WTC11 (cell line): ENCODE results near the gene PCGF5. TPM values are rescaled to one million over a fixed set of nuclear protein-coding genes. Genes with fewer than 3 reads are reported as not detected.

Experiments used
- ATAC-seq: fragments of 200-7000 bp; cut with Tn5 transposase; 2 replicates; pipeline ENCODE4 v1.10.0; 2021; ENCODE audit warnings: mild to moderate bottlenecking, moderate library complexity
- CTCF ChIA-PET: fragments of 300-600 bp; sonication (Branson Sonifier 250); formaldehyde crosslinking; loops from one replicate; lab custom pipeline; 2021; ENCODE audit warnings: antibody characterized with exemption; lab: Charles Lee
- POLR2A ChIA-PET: fragments of 350-600 bp; sonication (Branson Sonifier 250); formaldehyde crosslinking; loops from one replicate; lab custom pipeline; 2021; ENCODE audit warnings: antibody characterized with exemption; lab: Charles Lee
- DNase-seq: peaks from one replicate; pipeline ENCODE4 v3.0.0; 2021; ENCODE audit warnings: low spot score
- H3K27ac Mint-ChIP-seq: 2 replicates; pipeline ENCODE4 v1.8.0; 2021; ENCODE audit warnings: mixed read lengths
- H3K27me3 Mint-ChIP-seq: 2 replicates; pipeline ENCODE4 v1.8.0; 2021; ENCODE audit warnings: low read depth, mild to moderate bottlenecking, moderate library complexity, mixed read lengths
- H3K36me3 Mint-ChIP-seq: 2 replicates; pipeline ENCODE4 v1.8.0; 2021; ENCODE audit warnings: mixed read lengths
- H3K4me1 Mint-ChIP-seq: 2 replicates; pipeline ENCODE4 v1.8.0; 2022; ENCODE audit warnings: mixed read lengths
- H3K4me3 Mint-ChIP-seq: 2 replicates; pipeline ENCODE4 v1.8.0; 2021; ENCODE audit warnings: mild to moderate bottlenecking, moderate library complexity, mixed read lengths
- H3K9me3 Mint-ChIP-seq: 2 replicates; pipeline ENCODE4 v1.8.0; 2021; ENCODE audit warnings: mixed read lengths
- ATF1 ChIP-seq: sonication (generic); formaldehyde crosslinking; IDR thresholded peaks from 2 replicates; pipeline ENCODE4 v1.8.1; 2023; ENCODE audit warnings: mild to moderate bottlenecking, moderate library complexity, missing genetic modification reagents
- CREM ChIP-seq: sonication (generic); formaldehyde crosslinking; IDR thresholded peaks from 2 replicates; pipeline ENCODE4 v1.8.1; 2022; ENCODE audit warnings: mild to moderate bottlenecking, missing genetic modification reagents, moderate library complexity
- EMX1 ChIP-seq: fragments of 250-450 bp; sonication (Bioruptor Pico); IDR thresholded peaks from 2 replicates; pipeline ENCODE4 v1.8.0; 2021; ENCODE audit warnings: mild to moderate bottlenecking
- GRHL2 ChIP-seq: fragments of 250-450 bp; sonication (Bioruptor Pico); IDR thresholded peaks from 2 replicates; pipeline ENCODE4 v1.8.0; 2022; ENCODE audit warnings: mild to moderate bottlenecking, moderate library complexity; ENCODE audit not compliant: insufficient replicate concordance, severe bottlenecking
- HMGA2 ChIP-seq: fragments of 250-450 bp; sonication (Bioruptor Pico); IDR thresholded peaks from 2 replicates; pipeline ENCODE4 v1.4.0; 2021; ENCODE audit warnings: mild to moderate bottlenecking, moderate library complexity
- KAT7 ChIP-seq: sonication (generic); formaldehyde crosslinking; IDR thresholded peaks from 2 replicates; pipeline ENCODE4 v1.8.1; 2023; ENCODE audit warnings: missing genetic modification reagents, mild to moderate bottlenecking, borderline replicate concordance
- NFE2L1 ChIP-seq: sonication (generic); formaldehyde crosslinking; IDR thresholded peaks from 2 replicates; pipeline ENCODE4 v1.8.1; 2023; ENCODE audit warnings: missing genetic modification reagents
- SMAD3 ChIP-seq: sonication (generic); formaldehyde crosslinking; IDR thresholded peaks from 2 replicates; pipeline ENCODE4 v1.8.0; 2022; ENCODE audit warnings: missing genetic modification reagents, mild to moderate bottlenecking, borderline replicate concordance
- TEAD1 ChIP-seq: sonication (generic); formaldehyde crosslinking; IDR thresholded peaks from 2 replicates; pipeline ENCODE4 v1.8.0; 2022; ENCODE audit warnings: mild to moderate bottlenecking, missing genetic modification reagents
- ZNF121 ChIP-seq: sonication (generic); formaldehyde crosslinking; IDR thresholded peaks from 2 replicates; pipeline ENCODE4 v1.8.0; 2023; ENCODE audit warnings: missing genetic modification reagents
- ZNF416 ChIP-seq: fragments of 250-450 bp; sonication (Bioruptor Pico); IDR thresholded peaks from 2 replicates; pipeline ENCODE4 v1.9.0; 2021; ENCODE audit warnings: mild to moderate bottlenecking, inconsistent platforms
- ZNF423 ChIP-seq: fragments of 250-450 bp; sonication (Bioruptor Pico); IDR thresholded peaks from 2 replicates; pipeline ENCODE4 v2.1.2; 2022; ENCODE audit warnings: mild to moderate bottlenecking, moderate library complexity
- total RNA-seq: library from RNA; stranded (reverse); gene quantifications from 3 replicates; pipeline ENCODE4 v1.2.3, GENCODE V29; 2021
- TF ChIP-seq, protein P1 (sequence below): sonication (generic); formaldehyde crosslinking; conservative IDR thresholded peaks from 2 replicates; pipeline ENCODE4 v1.8.1; 2023; ENCODE audit warnings: mild to moderate bottlenecking, low read depth, missing genetic modification reagents, moderate library complexity
- TF ChIP-seq, protein P2 (sequence below): sonication (generic); formaldehyde crosslinking; IDR thresholded peaks from 2 replicates; pipeline ENCODE4 v1.8.1; 2023; ENCODE audit warnings: mild to moderate bottlenecking, missing genetic modification reagents, moderate library complexity
- TF ChIP-seq, protein P3 (sequence below): sonication (generic); formaldehyde crosslinking; conservative IDR thresholded peaks from 2 replicates; pipeline ENCODE4 v1.8.1; 2022; ENCODE audit warnings: mild to moderate bottlenecking, missing genetic modification reagents
- TF ChIP-seq, protein P4 (sequence below): sonication (generic); formaldehyde crosslinking; IDR thresholded peaks from 2 replicates; pipeline ENCODE4 v1.8.1; 2023; ENCODE audit warnings: mild to moderate bottlenecking, missing genetic modification reagents
- TF ChIP-seq, protein P5 (sequence below): sonication (generic); formaldehyde crosslinking; IDR thresholded peaks from 2 replicates; pipeline ENCODE4 v1.8.1; 2022; ENCODE audit warnings: mild to moderate bottlenecking, missing genetic modification reagents, moderate library complexity, borderline replicate concordance
- TF ChIP-seq, protein P6 (sequence below): fragments of 200-600 bp; IDR thresholded peaks from 2 replicates; pipeline ENCODE4 v1.8.0; 2022; ENCODE audit warnings: antibody characterized with exemption
- TF ChIP-seq, protein P7 (sequence below): sonication (generic); formaldehyde crosslinking; IDR thresholded peaks from 2 replicates; pipeline ENCODE4 v1.8.0; 2023; ENCODE audit warnings: missing genetic modification reagents, mild to moderate bottlenecking, borderline replicate concordance

PCGF5 gene
- total RNA-seq, 1 experiment from 2014 or later: 5.2 TPM

DNA sequence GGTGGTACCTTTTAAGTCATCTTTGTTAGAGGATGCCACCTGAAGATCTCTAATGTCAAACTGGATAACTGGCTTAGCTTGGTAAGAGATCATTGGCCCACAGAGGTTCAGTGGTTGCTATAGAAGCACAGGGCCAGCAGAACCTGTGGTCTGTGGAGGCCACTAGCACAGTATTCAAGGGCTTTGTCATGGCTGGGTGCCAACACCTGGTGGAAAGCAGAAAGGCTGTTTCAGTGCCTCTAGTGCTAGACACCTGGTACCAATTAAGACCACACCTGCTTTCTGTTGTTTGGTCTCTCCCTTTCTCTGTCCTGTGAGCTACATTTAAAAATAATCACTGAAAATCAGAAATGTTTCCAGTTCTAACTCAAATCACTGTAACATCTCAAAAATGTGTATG, 10.0 kb upstream of the PCGF5 start (continued):
- TF ChIP-seq, protein P1, sequence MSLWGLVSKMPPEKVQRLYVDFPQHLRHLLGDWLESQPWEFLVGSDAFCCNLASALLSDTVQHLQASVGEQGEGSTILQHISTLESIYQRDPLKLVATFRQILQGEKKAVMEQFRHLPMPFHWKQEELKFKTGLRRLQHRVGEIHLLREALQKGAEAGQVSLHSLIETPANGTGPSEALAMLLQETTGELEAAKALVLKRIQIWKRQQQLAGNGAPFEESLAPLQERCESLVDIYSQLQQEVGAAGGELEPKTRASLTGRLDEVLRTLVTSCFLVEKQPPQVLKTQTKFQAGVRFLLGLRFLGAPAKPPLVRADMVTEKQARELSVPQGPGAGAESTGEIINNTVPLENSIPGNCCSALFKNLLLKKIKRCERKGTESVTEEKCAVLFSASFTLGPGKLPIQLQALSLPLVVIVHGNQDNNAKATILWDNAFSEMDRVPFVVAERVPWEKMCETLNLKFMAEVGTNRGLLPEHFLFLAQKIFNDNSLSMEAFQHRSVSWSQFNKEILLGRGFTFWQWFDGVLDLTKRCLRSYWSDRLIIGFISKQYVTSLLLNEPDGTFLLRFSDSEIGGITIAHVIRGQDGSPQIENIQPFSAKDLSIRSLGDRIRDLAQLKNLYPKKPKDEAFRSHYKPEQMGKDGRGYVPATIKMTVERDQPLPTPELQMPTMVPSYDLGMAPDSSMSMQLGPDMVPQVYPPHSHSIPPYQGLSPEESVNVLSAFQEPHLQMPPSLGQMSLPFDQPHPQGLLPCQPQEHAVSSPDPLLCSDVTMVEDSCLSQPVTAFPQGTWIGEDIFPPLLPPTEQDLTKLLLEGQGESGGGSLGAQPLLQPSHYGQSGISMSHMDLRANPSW (CRISPR knock-in tag): no peak
- TF ChIP-seq, protein P2, sequence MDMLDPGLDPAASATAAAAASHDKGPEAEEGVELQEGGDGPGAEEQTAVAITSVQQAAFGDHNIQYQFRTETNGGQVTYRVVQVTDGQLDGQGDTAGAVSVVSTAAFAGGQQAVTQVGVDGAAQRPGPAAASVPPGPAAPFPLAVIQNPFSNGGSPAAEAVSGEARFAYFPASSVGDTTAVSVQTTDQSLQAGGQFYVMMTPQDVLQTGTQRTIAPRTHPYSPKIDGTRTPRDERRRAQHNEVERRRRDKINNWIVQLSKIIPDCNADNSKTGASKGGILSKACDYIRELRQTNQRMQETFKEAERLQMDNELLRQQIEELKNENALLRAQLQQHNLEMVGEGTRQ: no peak
- TF ChIP-seq, all 79 proteins: peak for 0

DNA sequence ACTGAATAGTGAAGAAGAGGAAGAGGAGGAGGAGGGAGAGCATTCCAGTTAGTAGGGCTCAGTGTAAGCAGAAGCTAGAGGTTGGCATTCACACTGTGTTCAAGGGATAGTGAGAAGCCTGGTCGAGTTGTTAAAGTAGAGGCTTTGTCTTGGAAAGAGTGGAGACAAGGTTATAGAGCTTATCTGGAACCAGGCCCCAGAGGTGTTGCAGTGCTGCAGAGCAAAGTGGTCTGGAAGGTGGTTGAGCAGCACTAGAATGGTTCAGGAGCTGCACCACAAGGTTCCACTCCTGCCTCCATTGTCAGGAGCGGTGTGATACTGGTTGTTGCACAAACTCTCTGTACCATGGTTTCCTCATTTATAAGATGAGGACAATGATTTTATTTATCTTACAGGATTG, 8.8 kb upstream of the PCGF5 start:
- no peak for DNase-seq
- Mint-ChIP-seq H3K27ac (no peak overlapping the region), H3K4me1 (peaks cover 6% of the 10 kb centered on the region), H3K27me3 (peaks cover 24% of the 10 kb centered on the region), H3K9me3 (no peaks in the 10 kb centered on the region), H3K4me3 (no peak overlapping the region), H3K36me3 (no peaks in the 10 kb centered on the region)
- no peak for ATAC-seq
- CTCF ChIA-PET: interaction anchor here (1.0 kb wide), 1 partner anchor 87 kb away, joined by 4 read pairs; no protein-coding TSS in a partner anchor
- POLR2A ChIA-PET: no interaction called here
- TF ChIP-seq CREM: no peak
- TF ChIP-seq SMAD3 (CRISPR knock-in tag): no peak

DNA sequence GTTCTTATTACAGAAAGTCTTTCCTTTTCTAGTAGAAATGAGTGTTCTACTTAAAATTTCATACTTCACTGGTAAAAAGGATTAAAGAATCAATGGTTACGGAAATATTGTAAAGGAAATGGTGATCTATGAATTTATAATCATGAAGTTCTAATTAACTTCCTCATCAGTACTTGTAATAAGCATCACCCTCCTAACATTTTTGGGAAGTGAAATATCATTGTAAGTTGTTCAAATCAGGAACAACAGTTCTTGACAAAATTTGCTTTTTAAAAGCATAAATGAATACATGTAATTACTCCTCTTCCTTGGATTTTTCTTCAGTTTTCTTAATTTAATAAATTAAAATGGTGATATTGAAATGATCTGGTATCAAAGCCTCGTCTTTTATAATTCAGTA, 5.6 kb upstream of the PCGF5 start:
- ChIA-PET CTCF (no interaction called here), POLR2A (no interaction called here)
- H3K36me3 Mint-ChIP-seq: no peaks in the 10 kb centered on the region
- H3K27ac Mint-ChIP-seq: no peak overlapping the region
- DNase-seq (no peak), ATAC-seq (no peak)
- H3K27me3 Mint-ChIP-seq: peaks cover 51% of the 10 kb centered on the region
- H3K4me3 Mint-ChIP-seq: no peak overlapping the region
- H3K4me1 Mint-ChIP-seq: peaks cover 2% of the 10 kb centered on the region; the same call in 1 of the 2 replicates
- no peaks in the 10 kb centered on the region for H3K9me3 Mint-ChIP-seq
- TF ChIP-seq HMGA2 (CRISPR knock-in tag): no peak
- TF ChIP-seq TEAD1 (CRISPR knock-in tag): no peak
- TF ChIP-seq, protein P3, sequence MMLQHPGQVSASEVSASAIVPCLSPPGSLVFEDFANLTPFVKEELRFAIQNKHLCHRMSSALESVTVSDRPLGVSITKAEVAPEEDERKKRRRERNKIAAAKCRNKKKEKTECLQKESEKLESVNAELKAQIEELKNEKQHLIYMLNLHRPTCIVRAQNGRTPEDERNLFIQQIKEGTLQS (CRISPR knock-in tag): no peak
- TF ChIP-seq, protein P4, sequence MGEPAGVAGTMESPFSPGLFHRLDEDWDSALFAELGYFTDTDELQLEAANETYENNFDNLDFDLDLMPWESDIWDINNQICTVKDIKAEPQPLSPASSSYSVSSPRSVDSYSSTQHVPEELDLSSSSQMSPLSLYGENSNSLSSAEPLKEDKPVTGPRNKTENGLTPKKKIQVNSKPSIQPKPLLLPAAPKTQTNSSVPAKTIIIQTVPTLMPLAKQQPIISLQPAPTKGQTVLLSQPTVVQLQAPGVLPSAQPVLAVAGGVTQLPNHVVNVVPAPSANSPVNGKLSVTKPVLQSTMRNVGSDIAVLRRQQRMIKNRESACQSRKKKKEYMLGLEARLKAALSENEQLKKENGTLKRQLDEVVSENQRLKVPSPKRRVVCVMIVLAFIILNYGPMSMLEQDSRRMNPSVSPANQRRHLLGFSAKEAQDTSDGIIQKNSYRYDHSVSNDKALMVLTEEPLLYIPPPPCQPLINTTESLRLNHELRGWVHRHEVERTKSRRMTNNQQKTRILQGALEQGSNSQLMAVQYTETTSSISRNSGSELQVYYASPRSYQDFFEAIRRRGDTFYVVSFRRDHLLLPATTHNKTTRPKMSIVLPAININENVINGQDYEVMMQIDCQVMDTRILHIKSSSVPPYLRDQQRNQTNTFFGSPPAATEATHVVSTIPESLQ: no peak
- no peak for TF ChIP-seq ZNF121 (CRISPR knock-in tag)
- TF ChIP-seq ZNF416 (CRISPR knock-in tag): no peak
- TF ChIP-seq KAT7 (CRISPR knock-in tag): no peak
- TF ChIP-seq, protein P5, sequence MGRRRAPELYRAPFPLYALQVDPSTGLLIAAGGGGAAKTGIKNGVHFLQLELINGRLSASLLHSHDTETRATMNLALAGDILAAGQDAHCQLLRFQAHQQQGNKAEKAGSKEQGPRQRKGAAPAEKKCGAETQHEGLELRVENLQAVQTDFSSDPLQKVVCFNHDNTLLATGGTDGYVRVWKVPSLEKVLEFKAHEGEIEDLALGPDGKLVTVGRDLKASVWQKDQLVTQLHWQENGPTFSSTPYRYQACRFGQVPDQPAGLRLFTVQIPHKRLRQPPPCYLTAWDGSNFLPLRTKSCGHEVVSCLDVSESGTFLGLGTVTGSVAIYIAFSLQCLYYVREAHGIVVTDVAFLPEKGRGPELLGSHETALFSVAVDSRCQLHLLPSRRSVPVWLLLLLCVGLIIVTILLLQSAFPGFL: no peak
- no peak for TF ChIP-seq GRHL2 (CRISPR knock-in tag)
- no peak for TF ChIP-seq ATF1 (CRISPR knock-in tag)
- no peak for TF ChIP-seq EMX1 (CRISPR knock-in tag)
- no peak for TF ChIP-seq NFE2L1 (CRISPR knock-in tag)
- TF ChIP-seq, protein P6, sequence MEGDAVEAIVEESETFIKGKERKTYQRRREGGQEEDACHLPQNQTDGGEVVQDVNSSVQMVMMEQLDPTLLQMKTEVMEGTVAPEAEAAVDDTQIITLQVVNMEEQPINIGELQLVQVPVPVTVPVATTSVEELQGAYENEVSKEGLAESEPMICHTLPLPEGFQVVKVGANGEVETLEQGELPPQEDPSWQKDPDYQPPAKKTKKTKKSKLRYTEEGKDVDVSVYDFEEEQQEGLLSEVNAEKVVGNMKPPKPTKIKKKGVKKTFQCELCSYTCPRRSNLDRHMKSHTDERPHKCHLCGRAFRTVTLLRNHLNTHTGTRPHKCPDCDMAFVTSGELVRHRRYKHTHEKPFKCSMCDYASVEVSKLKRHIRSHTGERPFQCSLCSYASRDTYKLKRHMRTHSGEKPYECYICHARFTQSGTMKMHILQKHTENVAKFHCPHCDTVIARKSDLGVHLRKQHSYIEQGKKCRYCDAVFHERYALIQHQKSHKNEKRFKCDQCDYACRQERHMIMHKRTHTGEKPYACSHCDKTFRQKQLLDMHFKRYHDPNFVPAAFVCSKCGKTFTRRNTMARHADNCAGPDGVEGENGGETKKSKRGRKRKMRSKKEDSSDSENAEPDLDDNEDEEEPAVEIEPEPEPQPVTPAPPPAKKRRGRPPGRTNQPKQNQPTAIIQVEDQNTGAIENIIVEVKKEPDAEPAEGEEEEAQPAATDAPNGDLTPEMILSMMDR: no peak
- no peak for TF ChIP-seq SMAD3 (CRISPR knock-in tag)
- no peak for TF ChIP-seq ZNF423 (CRISPR knock-in tag)
- TF ChIP-seq, protein P7, sequence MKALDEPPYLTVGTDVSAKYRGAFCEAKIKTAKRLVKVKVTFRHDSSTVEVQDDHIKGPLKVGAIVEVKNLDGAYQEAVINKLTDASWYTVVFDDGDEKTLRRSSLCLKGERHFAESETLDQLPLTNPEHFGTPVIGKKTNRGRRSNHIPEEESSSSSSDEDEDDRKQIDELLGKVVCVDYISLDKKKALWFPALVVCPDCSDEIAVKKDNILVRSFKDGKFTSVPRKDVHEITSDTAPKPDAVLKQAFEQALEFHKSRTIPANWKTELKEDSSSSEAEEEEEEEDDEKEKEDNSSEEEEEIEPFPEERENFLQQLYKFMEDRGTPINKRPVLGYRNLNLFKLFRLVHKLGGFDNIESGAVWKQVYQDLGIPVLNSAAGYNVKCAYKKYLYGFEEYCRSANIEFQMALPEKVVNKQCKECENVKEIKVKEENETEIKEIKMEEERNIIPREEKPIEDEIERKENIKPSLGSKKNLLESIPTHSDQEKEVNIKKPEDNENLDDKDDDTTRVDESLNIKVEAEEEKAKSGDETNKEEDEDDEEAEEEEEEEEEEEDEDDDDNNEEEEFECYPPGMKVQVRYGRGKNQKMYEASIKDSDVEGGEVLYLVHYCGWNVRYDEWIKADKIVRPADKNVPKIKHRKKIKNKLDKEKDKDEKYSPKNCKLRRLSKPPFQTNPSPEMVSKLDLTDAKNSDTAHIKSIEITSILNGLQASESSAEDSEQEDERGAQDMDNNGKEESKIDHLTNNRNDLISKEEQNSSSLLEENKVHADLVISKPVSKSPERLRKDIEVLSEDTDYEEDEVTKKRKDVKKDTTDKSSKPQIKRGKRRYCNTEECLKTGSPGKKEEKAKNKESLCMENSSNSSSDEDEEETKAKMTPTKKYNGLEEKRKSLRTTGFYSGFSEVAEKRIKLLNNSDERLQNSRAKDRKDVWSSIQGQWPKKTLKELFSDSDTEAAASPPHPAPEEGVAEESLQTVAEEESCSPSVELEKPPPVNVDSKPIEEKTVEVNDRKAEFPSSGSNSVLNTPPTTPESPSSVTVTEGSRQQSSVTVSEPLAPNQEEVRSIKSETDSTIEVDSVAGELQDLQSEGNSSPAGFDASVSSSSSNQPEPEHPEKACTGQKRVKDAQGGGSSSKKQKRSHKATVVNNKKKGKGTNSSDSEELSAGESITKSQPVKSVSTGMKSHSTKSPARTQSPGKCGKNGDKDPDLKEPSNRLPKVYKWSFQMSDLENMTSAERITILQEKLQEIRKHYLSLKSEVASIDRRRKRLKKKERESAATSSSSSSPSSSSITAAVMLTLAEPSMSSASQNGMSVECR (CRISPR knock-in tag): no peak
